ENCODE data around the gene MOV10L1.

MOV10L1 gene

DNA sequence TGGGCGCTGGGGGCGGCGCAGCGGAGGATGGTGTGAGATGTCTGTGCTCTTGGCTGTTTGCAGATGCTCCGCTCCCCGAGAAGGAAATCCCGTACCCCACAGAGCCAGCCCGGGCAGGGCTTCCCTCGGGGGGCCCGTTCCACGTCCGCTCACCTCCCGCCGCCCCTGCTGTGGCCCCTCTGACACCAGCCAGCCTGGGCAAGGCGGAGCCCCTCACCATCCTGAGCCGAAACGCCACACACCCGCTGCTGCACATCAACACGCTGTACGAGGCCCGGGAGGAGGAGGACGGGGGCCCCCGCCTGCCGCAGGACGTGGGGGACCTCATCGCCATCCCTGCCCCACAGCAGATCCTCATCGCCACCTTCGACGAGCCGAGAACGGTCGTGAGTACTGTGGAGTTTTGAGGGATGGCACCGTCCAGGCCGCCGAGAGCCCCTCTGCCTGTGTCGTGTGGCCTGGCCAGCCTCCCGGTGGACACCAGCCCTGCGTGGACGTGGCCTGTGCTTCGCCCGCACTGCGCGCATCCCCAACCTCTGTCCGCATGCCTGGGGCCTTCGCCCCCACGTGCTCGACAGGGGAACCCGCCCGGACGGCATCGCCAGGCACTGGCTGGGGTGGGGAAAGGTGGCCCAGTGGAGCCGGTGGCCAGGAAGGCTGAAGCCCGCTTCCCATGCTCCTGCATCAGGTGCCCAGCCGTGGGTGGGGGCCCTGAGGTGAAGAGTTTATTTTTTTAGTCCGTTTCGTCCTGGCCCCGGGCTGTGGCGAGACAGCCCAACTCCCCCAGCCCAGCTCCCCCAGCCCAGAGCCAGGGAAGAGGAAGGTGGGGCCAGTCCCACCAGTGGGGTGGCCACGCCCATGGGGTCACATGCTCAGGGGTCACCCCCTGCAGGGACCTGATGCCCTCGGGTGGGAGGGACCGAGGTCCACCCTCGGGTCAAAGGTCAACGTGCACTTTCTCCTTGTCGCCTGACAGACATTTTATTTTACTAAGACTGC lies 89.4 kb downstream of the MOV10L1 start:
- no peak for DNase-seq (ENCODE audit: low read depth)
- H3K4me3 ChIP-seq (ENCODE audit: low read length) = no peak overlapping the region
- TF ChIP-seq CTCF (IDR thresholded peaks at IDR 0.05; ENCODE audit: insufficient read depth, low read depth, low read length, missing control alignments) = no peak

DNA sequence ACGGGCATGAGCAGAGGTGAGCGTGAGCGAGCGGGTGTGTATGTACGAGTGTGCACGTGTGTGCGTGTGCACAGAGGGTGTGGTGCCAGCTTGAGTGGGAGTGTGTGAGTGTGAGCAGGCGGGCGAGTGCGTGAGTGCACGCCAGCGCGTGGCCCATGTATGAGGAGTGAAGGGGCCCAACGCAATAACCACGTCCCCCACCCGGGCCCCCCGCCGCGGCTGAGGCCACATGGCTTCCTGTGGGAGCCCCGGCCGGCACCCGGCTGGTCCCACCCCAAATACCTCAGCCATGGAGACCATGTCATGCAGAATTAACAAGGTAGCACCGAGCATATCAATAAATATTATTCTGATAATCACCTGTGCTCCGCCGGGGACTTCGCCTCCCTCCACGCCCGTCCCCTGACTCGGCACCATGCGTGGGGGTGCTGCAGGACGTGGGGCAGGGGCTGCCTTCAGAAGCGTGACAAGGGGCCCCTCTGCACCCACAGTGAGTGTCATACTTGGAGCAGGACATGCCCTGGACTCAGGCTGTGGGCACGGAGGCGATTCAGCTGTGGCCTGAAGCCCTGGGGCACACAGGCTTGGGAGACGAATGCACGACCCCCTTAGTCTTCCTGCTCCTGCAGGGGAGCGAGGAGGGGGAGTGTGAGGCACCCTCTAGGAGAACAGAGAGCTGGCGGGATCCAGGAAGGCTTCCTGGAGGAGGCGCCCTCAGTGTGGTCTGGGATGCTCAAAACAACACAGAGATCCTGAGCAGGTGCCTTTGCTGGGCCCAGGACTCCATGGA lies 90.3 kb downstream of the MOV10L1 start:
- no peak for DNase-seq (ENCODE audit: low read depth)
- no peak overlapping the region for H3K4me3 ChIP-seq (ENCODE audit: low read length)
- TF ChIP-seq CTCF (IDR thresholded peaks at IDR 0.05; ENCODE audit: insufficient read depth, low read depth, low read length, missing control alignments) = no peak

GRCh38 chr22:50180727-50181521 lies 91.1 kb downstream of the MOV10L1 start:
- TF ChIP-seq CTCF (IDR thresholded peaks at IDR 0.05; ENCODE audit: insufficient read depth, low read depth, low read length, missing control alignments) = no peak
- no peak for DNase-seq (ENCODE audit: low read depth)
- H3K4me3 ChIP-seq (ENCODE audit: low read length) = no peak overlapping the region

DNA sequence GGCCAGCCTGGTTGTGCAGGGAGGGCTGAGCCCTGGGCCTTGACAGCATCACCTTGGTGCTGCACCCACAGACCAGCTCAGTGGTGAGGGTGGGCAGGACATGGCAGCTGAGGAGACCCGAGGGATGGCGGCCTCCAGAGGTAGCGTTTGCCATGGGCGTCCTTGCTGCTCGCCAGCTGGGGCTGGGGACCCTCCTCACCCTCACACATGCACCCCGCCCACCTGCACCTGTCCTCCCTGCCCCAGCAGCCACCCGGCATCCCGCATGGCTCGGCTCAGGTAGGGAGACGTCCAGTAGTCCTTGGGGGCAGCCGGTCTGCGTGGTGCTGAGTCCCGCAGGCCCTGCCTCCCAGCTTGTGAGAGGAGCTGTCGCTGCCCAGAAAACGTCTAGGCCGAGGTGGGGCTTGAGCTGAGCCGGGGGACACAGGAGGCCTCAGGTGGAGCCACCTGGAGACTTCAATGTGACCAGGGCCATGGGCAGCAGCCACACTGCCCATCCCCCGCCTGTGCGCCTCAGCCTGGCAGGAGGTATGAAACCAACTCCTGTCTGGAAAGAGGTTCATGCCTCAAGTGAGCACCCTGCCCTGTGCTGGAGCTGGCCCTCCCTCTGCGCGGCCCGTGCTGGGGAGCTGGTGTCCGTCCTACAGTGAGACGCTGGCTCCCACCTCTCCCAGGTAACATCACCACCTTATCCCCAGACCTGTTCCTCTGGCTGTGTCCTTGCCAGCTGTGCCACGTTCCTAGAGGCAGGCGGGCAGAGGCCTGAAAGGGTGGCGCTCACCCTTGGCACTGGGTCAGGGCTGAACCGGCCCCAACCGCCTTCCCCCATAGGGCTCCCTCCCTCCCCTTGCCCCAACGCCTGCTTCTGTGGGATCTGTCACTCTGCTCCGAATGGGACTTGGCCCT lies 92.6 kb downstream of the MOV10L1 start:
- H3K4me3 ChIP-seq (ENCODE audit: low read length) = no peak overlapping the region
- no peak for TF ChIP-seq CTCF (IDR thresholded peaks at IDR 0.05; ENCODE audit: insufficient read depth, low read depth, low read length, missing control alignments)
- DNase-seq (ENCODE audit: low read depth) = no peak

GRCh38 chr22:50183141-50183971 lies 93.5 kb downstream of the MOV10L1 start:
- DNase-seq (ENCODE audit: low read depth) = no peak
- no peak for TF ChIP-seq CTCF (IDR thresholded peaks at IDR 0.05; ENCODE audit: insufficient read depth, low read depth, low read length, missing control alignments)
- H3K4me3 ChIP-seq (ENCODE audit: low read length) = no peak overlapping the region
